ENCODE results near the gene PCDHAC2.
A peak's percentile ranks its signal among the peaks of the same experiment; 100 is the strongest.

Gene PCDHAC2

GRCh38 chr5:140964356-140964755, 1.9 kb upstream of the PCDHAC2 start:
- peaks cover 53% of the 10 kb centered on the region for H3K27me3 ChIP-seq (ENCODE audit: insufficient read depth, low read length)
- H3K36me3 ChIP-seq (ENCODE audit: insufficient read depth, low read depth, low read length): no peaks in the 10 kb centered on the region
- peaks cover 15% of the 10 kb centered on the region; the same call in 1 of the 2 replicates for H3K4me1 ChIP-seq (ENCODE audit: insufficient read depth, low read length)
- H3K27ac ChIP-seq (ENCODE audit: low read length): no peak overlapping the region
- no peak overlapping the region for H3K4me3 ChIP-seq (ENCODE audit: low read length)
- H3K9ac ChIP-seq (ENCODE audit: low read depth, low read length): no peak overlapping the region
- no peaks in the 10 kb centered on the region for H3K9me3 ChIP-seq (ENCODE audit: insufficient read depth, low read depth, low read length)

GRCh38 chr5:140965905-140966292, 377 bp upstream of the PCDHAC2 start:
- Histone ChIP-seq H3K9ac (ENCODE audit: low read depth, low read length) (peak overlapping the region; percentile 69; the same call in 1 of the 2 replicates), H3K4me3 (ENCODE audit: low read length) (peak overlapping the region; percentile 87), H3K36me3 (ENCODE audit: insufficient read depth, low read depth, low read length) (no peaks in the 10 kb centered on the region), H3K27me3 (ENCODE audit: insufficient read depth, low read length) (peaks cover 53% of the 10 kb centered on the region), H3K9me3 (ENCODE audit: insufficient read depth, low read depth, low read length) (no peaks in the 10 kb centered on the region), H3K27ac (ENCODE audit: low read length) (no peak overlapping the region), H3K4me1 (ENCODE audit: insufficient read depth, low read length) (peaks cover 15% of the 10 kb centered on the region; the same call in 1 of the 2 replicates)

GRCh38 chr5:140967226-140967893, 1.1 kb downstream of the PCDHAC2 start:
- H3K9ac ChIP-seq (ENCODE audit: low read depth, low read length): peak overlapping the region; percentile 69; the same call in 1 of the 2 replicates
- H3K36me3 ChIP-seq (ENCODE audit: insufficient read depth, low read depth, low read length): no peaks in the 10 kb centered on the region
- H3K27me3 ChIP-seq (ENCODE audit: insufficient read depth, low read length): peaks cover 53% of the 10 kb centered on the region
- H3K4me3 ChIP-seq (ENCODE audit: low read length): peak overlapping the region; percentile 87
- no peak overlapping the region for H3K27ac ChIP-seq (ENCODE audit: low read length)
- peaks cover 15% of the 10 kb centered on the region; the same call in 1 of the 2 replicates for H3K4me1 ChIP-seq (ENCODE audit: insufficient read depth, low read length)
- no peaks in the 10 kb centered on the region for H3K9me3 ChIP-seq (ENCODE audit: insufficient read depth, low read depth, low read length)

- H3K4me3 ChIP-seq (ENCODE audit: low read length): no peak overlapping the region
- peaks cover 9% of the 10 kb centered on the region; the same call in 1 of the 2 replicates for H3K4me1 ChIP-seq (ENCODE audit: insufficient read depth, low read length)
- peaks cover 42% of the 10 kb centered on the region for H3K27me3 ChIP-seq (ENCODE audit: insufficient read depth, low read length)
Measured at GRCh38 chr5:140969880-140970279, 3.6 kb downstream of the PCDHAC2 start.

GRCh38 chr5:140973550-140973949, 7.3 kb downstream of the PCDHAC2 start:
- Histone ChIP-seq H3K27ac (ENCODE audit: low read length) (no peak overlapping the region), H3K4me3 (ENCODE audit: low read length) (no peak overlapping the region), H3K9me3 (ENCODE audit: insufficient read depth, low read depth, low read length) (no peaks in the 10 kb centered on the region), H3K36me3 (ENCODE audit: insufficient read depth, low read depth, low read length) (no peaks in the 10 kb centered on the region), H3K27me3 (ENCODE audit: insufficient read depth, low read length) (peaks cover 7% of the 10 kb centered on the region), H3K4me1 (ENCODE audit: insufficient read depth, low read length) (peaks cover 3% of the 10 kb centered on the region; the same call in 1 of the 2 replicates), H3K9ac (ENCODE audit: low read depth, low read length) (no peak overlapping the region)

More at GRCh38 chr5:140969880-140970279, 3.6 kb downstream of the PCDHAC2 start:
- Histone ChIP-seq H3K9ac (ENCODE audit: low read depth, low read length) (no peak overlapping the region), H3K36me3 (ENCODE audit: insufficient read depth, low read depth, low read length) (no peaks in the 10 kb centered on the region), H3K9me3 (ENCODE audit: insufficient read depth, low read depth, low read length) (no peaks in the 10 kb centered on the region), H3K27ac (ENCODE audit: low read length) (no peak overlapping the region)

- Histone ChIP-seq H3K36me3 (ENCODE audit: insufficient read depth, low read depth, low read length) (no peaks in the 10 kb centered on the region), H3K27me3 (ENCODE audit: insufficient read depth, low read length) (no peaks in the 10 kb centered on the region), H3K4me1 (ENCODE audit: insufficient read depth, low read length) (peaks cover 7% of the 10 kb centered on the region; the same call in 1 of the 2 replicates), H3K27ac (ENCODE audit: low read length) (no peak overlapping the region), H3K9me3 (ENCODE audit: insufficient read depth, low read depth, low read length) (no peaks in the 10 kb centered on the region), H3K4me3 (ENCODE audit: low read length) (no peak overlapping the region), H3K9ac (ENCODE audit: low read depth, low read length) (no peak overlapping the region)
Measured at GRCh38 chr5:140977003-140977402, 10.7 kb downstream of the PCDHAC2 start.

GRCh38 chr5:140978260-140978659, 12.0 kb downstream of the PCDHAC2 start:
- Histone ChIP-seq H3K36me3 (ENCODE audit: insufficient read depth, low read depth, low read length) (no peaks in the 10 kb centered on the region), H3K4me3 (ENCODE audit: low read length) (no peak overlapping the region), H3K4me1 (ENCODE audit: insufficient read depth, low read length) (peaks cover 7% of the 10 kb centered on the region; the same call in 1 of the 2 replicates), H3K27ac (ENCODE audit: low read length) (no peak overlapping the region), H3K9me3 (ENCODE audit: insufficient read depth, low read depth, low read length) (no peaks in the 10 kb centered on the region), H3K9ac (ENCODE audit: low read depth, low read length) (no peak overlapping the region), H3K27me3 (ENCODE audit: insufficient read depth, low read length) (no peaks in the 10 kb centered on the region)

- Histone ChIP-seq H3K9ac (ENCODE audit: low read depth, low read length) (no peak overlapping the region), H3K4me1 (ENCODE audit: insufficient read depth, low read length) (peaks cover 7% of the 10 kb centered on the region; the same call in 1 of the 2 replicates), H3K27ac (ENCODE audit: low read length) (no peak overlapping the region), H3K27me3 (ENCODE audit: insufficient read depth, low read length) (no peaks in the 10 kb centered on the region), H3K36me3 (ENCODE audit: insufficient read depth, low read depth, low read length) (no peaks in the 10 kb centered on the region), H3K4me3 (ENCODE audit: low read length) (no peak overlapping the region), H3K9me3 (ENCODE audit: insufficient read depth, low read depth, low read length) (no peaks in the 10 kb centered on the region)
Measured at GRCh38 chr5:140978983-140979382, 12.7 kb downstream of the PCDHAC2 start.

GRCh38 chr5:140982083-140982716, 15.9 kb downstream of the PCDHAC2 start:
- Histone ChIP-seq H3K4me3 (ENCODE audit: low read length) (no peak overlapping the region), H3K9me3 (ENCODE audit: insufficient read depth, low read depth, low read length) (no peaks in the 10 kb centered on the region), H3K36me3 (ENCODE audit: insufficient read depth, low read depth, low read length) (no peaks in the 10 kb centered on the region), H3K9ac (ENCODE audit: low read depth, low read length) (no peak overlapping the region), H3K27ac (ENCODE audit: low read length) (no peak overlapping the region), H3K4me1 (ENCODE audit: insufficient read depth, low read length) (peaks cover 21% of the 10 kb centered on the region), H3K27me3 (ENCODE audit: insufficient read depth, low read length) (no peaks in the 10 kb centered on the region)

GRCh38 chr5:140986117-140986521, 19.8 kb downstream of the PCDHAC2 start:
- H3K4me3 ChIP-seq (ENCODE audit: low read length): peak overlapping the region; percentile 24; the same call in 1 of the 2 replicates
- no peaks in the 10 kb centered on the region for H3K27me3 ChIP-seq (ENCODE audit: insufficient read depth, low read length)
- H3K9me3 ChIP-seq (ENCODE audit: insufficient read depth, low read depth, low read length): no peaks in the 10 kb centered on the region
- H3K9ac ChIP-seq (ENCODE audit: low read depth, low read length): peak overlapping the region; percentile 60
- no peaks in the 10 kb centered on the region for H3K36me3 ChIP-seq (ENCODE audit: insufficient read depth, low read depth, low read length)
- peak overlapping the region; percentile 90 for H3K27ac ChIP-seq (ENCODE audit: low read length)
- peaks cover 45% of the 10 kb centered on the region for H3K4me1 ChIP-seq (ENCODE audit: insufficient read depth, low read length)

GRCh38 chr5:140988100-140988499, 21.8 kb downstream of the PCDHAC2 start:
- H3K27me3 ChIP-seq (ENCODE audit: insufficient read depth, low read length): no peaks in the 10 kb centered on the region
- H3K9ac ChIP-seq (ENCODE audit: low read depth, low read length): no peak overlapping the region
- no peaks in the 10 kb centered on the region for H3K36me3 ChIP-seq (ENCODE audit: insufficient read depth, low read depth, low read length)
- no peak overlapping the region for H3K27ac ChIP-seq (ENCODE audit: low read length)
- no peaks in the 10 kb centered on the region for H3K9me3 ChIP-seq (ENCODE audit: insufficient read depth, low read depth, low read length)
- H3K4me1 ChIP-seq (ENCODE audit: insufficient read depth, low read length): peaks cover 45% of the 10 kb centered on the region
- no peak overlapping the region for H3K4me3 ChIP-seq (ENCODE audit: low read length)

GRCh38 chr5:140988608-140989007, 22.3 kb downstream of the PCDHAC2 start:
- Histone ChIP-seq H3K9me3 (ENCODE audit: insufficient read depth, low read depth, low read length) (no peaks in the 10 kb centered on the region), H3K9ac (ENCODE audit: low read depth, low read length) (no peak overlapping the region), H3K27me3 (ENCODE audit: insufficient read depth, low read length) (no peaks in the 10 kb centered on the region), H3K27ac (ENCODE audit: low read length) (no peak overlapping the region), H3K36me3 (ENCODE audit: insufficient read depth, low read depth, low read length) (no peaks in the 10 kb centered on the region), H3K4me3 (ENCODE audit: low read length) (no peak overlapping the region), H3K4me1 (ENCODE audit: insufficient read depth, low read length) (peaks cover 45% of the 10 kb centered on the region)

Data from iPS-20b (cell line).